GM12878 (cell line): ENCODE results near the gene NUDT13. TPM values are rescaled to one million over a fixed set of nuclear protein-coding genes. Genes with fewer than 3 reads are reported as not detected.

Experiments
- ATAC-seq: fragments of 200-7000 bp; cut with Tn5 transposase; 3 replicates; pipeline ENCODE4 v1.9.1; 2020; ENCODE audit warnings: mild to moderate bottlenecking, moderate library complexity
- BruUV-seq: library from RNA; stranded (reverse); fragments of 400-500 nt; replicated peaks from 2 replicates; lab custom pipeline; 2021; lab: Mats Ljungman, UMichigan
- CTCF ChIA-PET: fragments of 300-600 bp; sonication (Branson Sonifier 250); formaldehyde crosslinking; extraction: SDS; loops from one replicate; lab custom pipeline; 2021; ENCODE audit warnings: inconsistent platforms; lab: Yijun Ruan, JAX
- POLR2A ChIA-PET: fragments of 350-600 bp; formaldehyde crosslinking; extraction: SDS; loops from one replicate; lab custom pipeline; 2021; ENCODE audit warnings: inconsistent platforms; lab: Charles Lee
- RAD21 ChIA-PET: fragments of 300-600 bp; sonication (Branson Sonifier 250); formaldehyde crosslinking; loops from one replicate; lab custom pipeline; 2023; ENCODE audit warnings: antibody characterized with exemption; ENCODE audit not compliant: unreplicated experiment; lab: Charles Lee
- SMC1A ChIA-PET: fragments of 300-600 bp; sonication (Branson Sonifier 250); formaldehyde crosslinking; loops from one replicate; lab custom pipeline; 2023; ENCODE audit not compliant: unreplicated experiment, uncharacterized antibody; lab: Charles Lee
- DNase-seq: peaks from one replicate; pipeline ENCODE4 v3.0.0-alpha.2; 2011; ENCODE audit warnings: low read depth, low spot score
- FAIRE-seq: peaks from 3 replicates; lab custom pipeline; 2011; peaks lifted over from hg19 to GRCh38; lab: Jason Lieb, UNC
- H2AFZ ChIP-seq: 2 replicates; pipeline ENCODE4 v1.6.0; 2011; ENCODE audit warnings: low read depth, low read length, control low read depth; ENCODE audit not compliant: control insufficient read depth
- H3K27ac ChIP-seq: 2 replicates; pipeline ENCODE4 v1.5.1; 2011; ENCODE audit warnings: control low read depth; ENCODE audit not compliant: control insufficient read depth, insufficient read depth
- H3K27me3 ChIP-seq, 2 experiments: replicated peaks in 1 of 2; 2 replicates each; pipeline versions ENCODE4 v1.6.0 to v1.6.1; 2011; ENCODE audit warnings: low read length in 1 of 2; ENCODE audit not compliant: control insufficient read depth in 2 of 2, insufficient read depth in 2 of 2
- H3K36me3 ChIP-seq, 2 experiments: 2 replicates each; pipeline ENCODE4 v1.5.1; 2011; ENCODE audit warnings: low read length in 1 of 2; ENCODE audit not compliant: control insufficient read depth in 2 of 2, insufficient read depth in 2 of 2
- H3K4me1 ChIP-seq: 2 replicates; pipeline ENCODE4 v1.6.1; 2011; ENCODE audit warnings: mild to moderate bottlenecking, low read length, moderate library complexity, mixed read lengths; ENCODE audit not compliant: control insufficient read depth, insufficient read depth
- H3K4me2 ChIP-seq: 2 replicates; pipeline ENCODE4 v1.6.0; 2011; ENCODE audit warnings: control low read depth; ENCODE audit not compliant: control insufficient read depth, insufficient read depth
- H3K4me3 ChIP-seq: fragments of 200-600 bp; sonication (generic); 2 replicates; pipeline ENCODE4 v1.5.1; 2016
- H3K79me2 ChIP-seq: 2 replicates; pipeline ENCODE4 v1.6.0; 2011; ENCODE audit warnings: low read length; ENCODE audit not compliant: control insufficient read depth, insufficient read depth
- H3K9ac ChIP-seq: 2 replicates; pipeline ENCODE4 v1.8.0; 2011; ENCODE audit warnings: low read length, control low read depth, mixed read lengths; ENCODE audit not compliant: control insufficient read depth, insufficient read depth
- H3K9me3 ChIP-seq: replicated peaks from 3 replicates; pipeline ENCODE4 v1.5.1; 2011; ENCODE audit warnings: mild to moderate bottlenecking, low read length; ENCODE audit not compliant: control insufficient read depth, insufficient read depth
- H4K20me1 ChIP-seq: 2 replicates; pipeline ENCODE4 v1.6.0; 2011; ENCODE audit not compliant: control insufficient read depth, insufficient read depth
- BACH1 ChIP-seq: fragments of 450-650 bp; IDR thresholded peaks from 2 replicates; pipeline ENCODE4 v1.6.1; 2017; ENCODE audit warnings: mild to moderate bottlenecking, borderline replicate concordance
- BCL11A ChIP-seq: IDR thresholded peaks from 2 replicates; pipeline ENCODE4 v1.6.1; 2011; ENCODE audit warnings: low read depth, low read length
- BRCA1 ChIP-seq: IDR thresholded peaks from 2 replicates; pipeline ENCODE4 v1.6.1; 2011; ENCODE audit warnings: low read depth, low read length, improper control_type of control experiment
- HDAC2 ChIP-seq: fragments of 200-600 bp; sonication (generic); IDR thresholded peaks from 2 replicates; pipeline ENCODE4 v1.6.1; 2017
- NBN ChIP-seq: fragments of 450-650 bp; IDR thresholded peaks from 2 replicates; pipeline ENCODE4 v1.6.1; 2016
- PAX8 ChIP-seq: fragments of 450-650 bp; IDR thresholded peaks from 2 replicates; pipeline ENCODE4 v1.6.1; 2017; ENCODE audit warnings: mild to moderate bottlenecking, moderate library complexity
- RAD51 ChIP-seq: fragments of 450-650 bp; IDR thresholded peaks from 2 replicates; pipeline ENCODE4 v1.6.1; 2016; ENCODE audit warnings: moderate library complexity, mild to moderate bottlenecking, inconsistent platforms
- RBBP5 ChIP-seq: fragments of 200-600 bp; sonication (generic); conservative IDR thresholded peaks from 2 replicates; pipeline ENCODE4 v1.6.1; 2016
- STAT1 ChIP-seq: fragments of 450-650 bp; conservative IDR thresholded peaks from 2 replicates; pipeline ENCODE4 v1.6.1; 2014; ENCODE audit warnings: antibody characterized with exemption, mild to moderate bottlenecking
- YY1 ChIP-seq: IDR thresholded peaks from 2 replicates; pipeline ENCODE4 v1.6.1; 2011; ENCODE audit warnings: low read depth, mild to moderate bottlenecking, low read length
- ZNF217 ChIP-seq: fragments of 450-650 bp; IDR thresholded peaks from 2 replicates; pipeline ENCODE4 v1.6.1; 2017; ENCODE audit warnings: antibody characterized with exemption, mild to moderate bottlenecking
- ZZZ3 ChIP-seq: IDR thresholded peaks from 2 replicates; pipeline ENCODE4 v1.6.1; 2011; ENCODE audit warnings: low read depth; ENCODE audit not compliant: control insufficient read depth, insufficient read length
- WGBS: methylation state at CpG from one replicate; pipeline ENCODE4 v1.1.6; 2016; ENCODE audit warnings: low lambda C conversion rate; ENCODE audit not compliant: insufficient replicate concordance, insufficient coverage; ENCODE audit errors: missing lambda C conversion rate; 5-methylcytosine and 5-hydroxymethylcytosine counted together
- in situ Hi-C: fragments of 300-500 bp; cut with MboI; formaldehyde crosslinking; loops from 9 replicates; pipeline ENCODE4 v1.14.3; 2018; ENCODE audit warnings: mixed read lengths
- intact Hi-C: fragments of 100-400 bp; cut with micrococcal nuclease; formaldehyde crosslinking; loops from one replicate; pipeline ENCODE4 v1.14.2; 2022; ENCODE audit not compliant: unreplicated experiment
- polyA plus RNA-seq, 11 experiments: library from polyadenylated mRNA; depleted of rRNA in 4 of 11; unstranded in 6 of 11; stranded (reverse) in 5 of 11; fragments of >200 nt; fragmentation: Nextera tagmentation in 4 of 11; fragmentation: Illumina TruSeq in 1 of 11; extraction: Ambion mirVana in 4 of 11; extraction: Trizol in 1 of 11; gene quantifications; 1 replicate in 1 of 11; 2 replicates in 10 of 11; pipeline versions ENCODE4 v1.2.1 to v1.2.3, GENCODE V29; 2011 to 2016; ENCODE audit warnings: inconsistent platforms in 2 of 11, missing spikeins in 2 of 11, low read depth in 1 of 11
- total RNA-seq, 4 experiments: library from RNA; depleted of rRNA in 3 of 4; stranded (reverse); fragments of >200 nt in 3 of 4; fragmentation: Illumina TruSeq in 1 of 4; extraction: Trizol in 1 of 4; gene quantifications; 2 replicates each; pipeline versions ENCODE4 v1.2.1 to v1.2.3, GENCODE V29; 2013 to 2021
- TF ChIP-seq, protein P1 (sequence below): IDR thresholded peaks from 2 replicates; pipeline ENCODE4 v1.6.1; 2012; ENCODE audit warnings: improper control_type of control experiment, low read depth, low read length; ENCODE audit not compliant: insufficient replicate concordance
- TF ChIP-seq, protein P2 (sequence below): fragments of 450-650 bp; IDR thresholded peaks from 2 replicates; pipeline ENCODE4 v1.6.1; 2017; ENCODE audit warnings: mild to moderate bottlenecking, moderate library complexity
- TF ChIP-seq, protein P3 (sequence below): fragments of 450-650 bp; IDR thresholded peaks from 2 replicates; pipeline ENCODE4 v1.6.1; 2014; ENCODE audit warnings: mild to moderate bottlenecking

NUDT13 gene
- total and polyA plus RNA-seq, 10 of the 15 experiments (the other 5 are each of a cell fraction or from before 2014, with no cell fraction given) = 0.72 to 6.1 (median 1.9) TPM

DNA sequence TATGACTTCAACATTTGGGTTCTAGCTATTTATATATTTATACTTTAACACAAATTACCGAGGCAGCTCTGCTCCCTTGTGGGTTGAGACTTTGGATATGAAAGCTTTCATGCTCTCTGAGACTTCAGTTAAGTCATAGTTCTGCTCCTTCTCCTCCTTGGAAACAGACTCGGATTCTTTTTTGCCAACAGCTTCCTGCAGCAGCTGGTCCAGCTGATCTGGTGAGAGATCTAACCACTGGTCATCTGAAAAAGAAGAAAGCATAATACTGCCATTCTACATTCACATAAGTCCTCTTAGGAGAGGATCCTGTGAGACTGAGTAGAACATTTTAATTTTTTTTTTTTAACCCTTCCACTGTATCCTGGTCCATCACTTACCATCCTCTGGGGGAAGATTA, 29.0 kb downstream of the NUDT13 start:
- in situ Hi-C loops = no loop called here
- H3K9me3 ChIP-seq = no peaks in the 10 kb centered on the region

More for the DNA sequence above, 29.0 kb downstream of the NUDT13 start:
- no peak for FAIRE-seq
- Histone ChIP-seq H3K4me1 (peaks cover 4% of the 10 kb centered on the region; the same call in 1 of the 2 replicates), H4K20me1 (no peaks in the 10 kb centered on the region), H3K4me3 (no peak overlapping the region), H3K27me3 (no peaks in the 10 kb centered on the region), H3K79me2 (no peaks in the 10 kb centered on the region), H3K27ac (no peak overlapping the region), H3K36me3 (peaks cover 1 to 28% of the 10 kb centered on the region in 2 experiments; a peak in 2 of 4 replicates), H3K4me2 (no peak overlapping the region), H2AFZ (no peak overlapping the region), H3K9ac (no peak overlapping the region)
- ChIA-PET RAD21 (interaction anchor here (1.4 to 1.5 kb wide), 2 partner anchors 20 to 43 kb away, joined by 4 to 9 read pairs; partner anchors contain the start of gene P4HA1), CTCF (interaction anchor here (0.6 to 1.7 kb wide), 4 partner anchors 19 to 765 kb away, joined by 3 to 5 read pairs (median 4); no protein-coding TSS in a partner anchor), SMC1A (no interaction called here)
- DNase-seq = no peak
- BruUV-seq = no TSS peak
- 50% methylated on average over 2 of the region's 2 CpGs for WGBS
- no peak for ATAC-seq
- intact Hi-C loops = no loop called here
- TF ChIP-seq, protein P1, sequence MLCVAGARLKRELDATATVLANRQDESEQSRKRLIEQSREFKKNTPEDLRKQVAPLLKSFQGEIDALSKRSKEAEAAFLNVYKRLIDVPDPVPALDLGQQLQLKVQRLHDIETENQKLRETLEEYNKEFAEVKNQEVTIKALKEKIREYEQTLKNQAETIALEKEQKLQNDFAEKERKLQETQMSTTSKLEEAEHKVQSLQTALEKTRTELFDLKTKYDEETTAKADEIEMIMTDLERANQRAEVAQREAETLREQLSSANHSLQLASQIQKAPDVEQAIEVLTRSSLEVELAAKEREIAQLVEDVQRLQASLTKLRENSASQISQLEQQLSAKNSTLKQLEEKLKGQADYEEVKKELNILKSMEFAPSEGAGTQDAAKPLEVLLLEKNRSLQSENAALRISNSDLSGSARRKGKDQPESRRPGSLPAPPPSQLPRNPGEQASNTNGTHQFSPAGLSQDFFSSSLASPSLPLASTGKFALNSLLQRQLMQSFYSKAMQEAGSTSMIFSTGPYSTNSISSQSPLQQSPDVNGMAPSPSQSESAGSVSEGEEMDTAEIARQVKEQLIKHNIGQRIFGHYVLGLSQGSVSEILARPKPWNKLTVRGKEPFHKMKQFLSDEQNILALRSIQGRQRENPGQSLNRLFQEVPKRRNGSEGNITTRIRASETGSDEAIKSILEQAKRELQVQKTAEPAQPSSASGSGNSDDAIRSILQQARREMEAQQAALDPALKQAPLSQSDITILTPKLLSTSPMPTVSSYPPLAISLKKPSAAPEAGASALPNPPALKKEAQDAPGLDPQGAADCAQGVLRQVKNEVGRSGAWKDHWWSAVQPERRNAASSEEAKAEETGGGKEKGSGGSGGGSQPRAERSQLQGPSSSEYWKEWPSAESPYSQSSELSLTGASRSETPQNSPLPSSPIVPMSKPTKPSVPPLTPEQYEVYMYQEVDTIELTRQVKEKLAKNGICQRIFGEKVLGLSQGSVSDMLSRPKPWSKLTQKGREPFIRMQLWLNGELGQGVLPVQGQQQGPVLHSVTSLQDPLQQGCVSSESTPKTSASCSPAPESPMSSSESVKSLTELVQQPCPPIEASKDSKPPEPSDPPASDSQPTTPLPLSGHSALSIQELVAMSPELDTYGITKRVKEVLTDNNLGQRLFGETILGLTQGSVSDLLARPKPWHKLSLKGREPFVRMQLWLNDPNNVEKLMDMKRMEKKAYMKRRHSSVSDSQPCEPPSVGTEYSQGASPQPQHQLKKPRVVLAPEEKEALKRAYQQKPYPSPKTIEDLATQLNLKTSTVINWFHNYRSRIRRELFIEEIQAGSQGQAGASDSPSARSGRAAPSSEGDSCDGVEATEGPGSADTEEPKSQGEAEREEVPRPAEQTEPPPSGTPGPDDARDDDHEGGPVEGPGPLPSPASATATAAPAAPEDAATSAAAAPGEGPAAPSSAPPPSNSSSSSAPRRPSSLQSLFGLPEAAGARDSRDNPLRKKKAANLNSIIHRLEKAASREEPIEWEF = no peak
- no peak for TF ChIP-seq RAD51
- TF ChIP-seq BACH1 = no peak
- no peak for TF ChIP-seq ZZZ3
- TF ChIP-seq BRCA1 = no peak
- TF ChIP-seq BCL11A = no peak
- no peak for TF ChIP-seq PAX8
- no peak for TF ChIP-seq STAT1
- no peak for TF ChIP-seq NBN
- no peak for TF ChIP-seq YY1
- no peak for TF ChIP-seq ZNF217
- TF ChIP-seq, protein P2, sequence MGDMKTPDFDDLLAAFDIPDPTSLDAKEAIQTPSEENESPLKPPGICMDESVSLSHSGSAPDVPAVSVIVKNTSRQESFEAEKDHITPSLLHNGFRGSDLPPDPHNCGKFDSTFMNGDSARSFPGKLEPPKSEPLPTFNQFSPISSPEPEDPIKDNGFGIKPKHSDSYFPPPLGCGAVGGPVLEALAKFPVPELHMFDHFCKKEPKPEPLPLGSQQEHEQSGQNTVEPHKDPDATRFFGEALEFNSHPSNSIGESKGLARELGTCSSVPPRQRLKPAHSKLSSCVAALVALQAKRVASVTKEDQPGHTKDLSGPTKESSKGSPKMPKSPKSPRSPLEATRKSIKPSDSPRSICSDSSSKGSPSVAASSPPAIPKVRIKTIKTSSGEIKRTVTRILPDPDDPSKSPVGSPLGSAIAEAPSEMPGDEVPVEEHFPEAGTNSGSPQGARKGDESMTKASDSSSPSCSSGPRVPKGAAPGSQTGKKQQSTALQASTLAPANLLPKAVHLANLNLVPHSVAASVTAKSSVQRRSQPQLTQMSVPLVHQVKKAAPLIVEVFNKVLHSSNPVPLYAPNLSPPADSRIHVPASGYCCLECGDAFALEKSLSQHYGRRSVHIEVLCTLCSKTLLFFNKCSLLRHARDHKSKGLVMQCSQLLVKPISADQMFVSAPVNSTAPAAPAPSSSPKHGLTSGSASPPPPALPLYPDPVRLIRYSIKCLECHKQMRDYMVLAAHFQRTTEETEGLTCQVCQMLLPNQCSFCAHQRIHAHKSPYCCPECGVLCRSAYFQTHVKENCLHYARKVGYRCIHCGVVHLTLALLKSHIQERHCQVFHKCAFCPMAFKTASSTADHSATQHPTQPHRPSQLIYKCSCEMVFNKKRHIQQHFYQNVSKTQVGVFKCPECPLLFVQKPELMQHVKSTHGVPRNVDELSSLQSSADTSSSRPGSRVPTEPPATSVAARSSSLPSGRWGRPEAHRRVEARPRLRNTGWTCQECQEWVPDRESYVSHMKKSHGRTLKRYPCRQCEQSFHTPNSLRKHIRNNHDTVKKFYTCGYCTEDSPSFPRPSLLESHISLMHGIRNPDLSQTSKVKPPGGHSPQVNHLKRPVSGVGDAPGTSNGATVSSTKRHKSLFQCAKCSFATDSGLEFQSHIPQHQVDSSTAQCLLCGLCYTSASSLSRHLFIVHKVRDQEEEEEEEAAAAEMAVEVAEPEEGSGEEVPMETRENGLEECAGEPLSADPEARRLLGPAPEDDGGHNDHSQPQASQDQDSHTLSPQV = no peak
- TF ChIP-seq, protein P3, sequence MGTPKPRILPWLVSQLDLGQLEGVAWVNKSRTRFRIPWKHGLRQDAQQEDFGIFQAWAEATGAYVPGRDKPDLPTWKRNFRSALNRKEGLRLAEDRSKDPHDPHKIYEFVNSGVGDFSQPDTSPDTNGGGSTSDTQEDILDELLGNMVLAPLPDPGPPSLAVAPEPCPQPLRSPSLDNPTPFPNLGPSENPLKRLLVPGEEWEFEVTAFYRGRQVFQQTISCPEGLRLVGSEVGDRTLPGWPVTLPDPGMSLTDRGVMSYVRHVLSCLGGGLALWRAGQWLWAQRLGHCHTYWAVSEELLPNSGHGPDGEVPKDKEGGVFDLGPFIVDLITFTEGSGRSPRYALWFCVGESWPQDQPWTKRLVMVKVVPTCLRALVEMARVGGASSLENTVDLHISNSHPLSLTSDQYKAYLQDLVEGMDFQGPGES = no peak
- TF ChIP-seq RBBP5 = no peak
- no peak for TF ChIP-seq HDAC2
- TF ChIP-seq, all 136 proteins: peak for 0
- POLR2A ChIA-PET = interaction anchor here (0.7 to 0.8 kb wide), 3 partner anchors 13 to 487 kb away, joined by 4 to 5 read pairs (median 4); partner anchors contain the start of genes ECD and FAM149B1
